ENCODE measurements around the gene LSM14B.
A peak's percentile ranks its signal among the peaks of the same experiment; 100 is the strongest.
"Not testable (repeated sequence)": the region's sequence is repeated elsewhere in the genome, so short reads cannot be mapped to it uniquely, and the experiment has no call there.

LSM14B gene

DNA sequence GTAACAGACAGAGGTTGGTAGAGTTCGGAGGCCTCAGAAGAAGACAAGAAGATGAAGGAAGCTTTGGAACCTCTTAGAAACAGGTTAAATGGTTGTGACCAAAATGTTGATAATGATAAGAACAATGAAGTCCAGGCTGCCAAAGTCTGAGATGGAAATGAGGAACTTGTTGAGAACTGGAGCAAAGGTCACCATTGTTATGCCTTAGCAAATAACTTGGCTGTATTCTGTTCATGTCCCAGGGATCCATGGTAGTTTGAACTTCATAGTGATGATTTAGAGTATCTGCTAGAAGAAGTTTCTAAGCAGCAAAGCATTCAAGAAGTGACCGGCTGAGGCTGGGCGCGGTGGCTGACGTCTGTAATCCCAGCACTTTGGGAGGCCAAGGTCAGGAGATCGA is 11.1 kb upstream of the LSM14B start:
- DNase-seq, result no peak

DNA sequence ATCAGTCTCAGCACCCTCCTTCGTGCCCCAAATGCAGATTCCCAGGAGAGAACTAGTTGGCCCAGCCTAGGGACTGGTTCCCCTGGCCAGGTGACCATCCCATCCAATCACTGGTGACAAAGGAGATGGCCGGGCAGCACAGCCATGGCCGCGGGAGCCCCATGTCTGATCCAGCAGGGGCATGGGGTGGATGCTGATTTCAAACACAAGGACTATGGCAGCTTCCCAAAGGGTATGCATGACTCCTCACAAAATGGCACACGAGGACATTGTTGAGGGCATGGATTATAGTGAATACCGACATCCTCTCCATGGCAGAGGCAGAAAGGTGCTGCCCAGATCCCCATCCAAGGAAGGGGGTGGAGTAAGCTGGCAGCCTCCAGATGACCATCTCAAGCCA is 9.9 kb upstream of the LSM14B start:
- DNase-seq, result no peak

- DNase-seq, result no peak
Measured at GRCh38 chr20:62114894-62115293, 7.4 kb upstream of the LSM14B start.

- not testable (repeated sequence) for DNase-seq
Measured at GRCh38 chr20:62115800-62116407, 6.4 kb upstream of the LSM14B start.

GRCh38 chr20:62116558-62117361 is 5.5 kb upstream of the LSM14B start:
- no peak for DNase-seq

DNA sequence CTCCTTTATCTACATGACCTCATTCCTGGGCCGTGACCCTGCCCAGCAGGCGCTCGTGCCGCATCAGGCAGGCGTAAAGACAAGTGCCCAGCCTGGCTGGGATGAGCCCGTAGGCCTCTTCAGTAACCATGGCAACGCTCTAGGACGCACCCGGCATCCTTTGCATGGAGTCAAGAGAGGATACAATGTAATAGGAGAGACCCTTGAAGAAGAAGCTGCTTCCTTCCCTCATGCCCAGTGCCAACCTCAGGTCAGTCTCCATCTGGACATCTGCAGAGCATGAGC is 5.0 kb upstream of the LSM14B start:
- no peak for DNase-seq

DNA sequence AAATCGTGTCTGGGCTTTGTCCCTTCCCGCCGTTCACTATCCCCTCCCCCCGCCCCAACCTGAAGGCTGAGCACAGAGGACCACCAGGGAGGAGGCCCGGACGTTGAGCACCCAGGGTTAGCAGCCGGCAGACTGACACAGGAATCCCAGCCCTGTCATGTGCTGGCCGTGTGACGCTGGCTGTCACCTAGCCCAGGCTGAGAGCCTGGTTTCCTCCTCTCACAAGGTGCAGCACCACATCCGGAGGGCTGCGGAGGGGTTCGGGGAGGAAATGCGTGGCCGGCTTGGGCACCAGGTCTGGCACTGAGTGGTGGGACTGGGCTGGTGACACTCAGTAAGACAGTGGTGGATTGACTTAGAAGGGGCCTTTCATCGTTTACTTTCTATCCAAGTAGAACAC is 4.6 kb upstream of the LSM14B start:
- DNase-seq, result no peak

DNA sequence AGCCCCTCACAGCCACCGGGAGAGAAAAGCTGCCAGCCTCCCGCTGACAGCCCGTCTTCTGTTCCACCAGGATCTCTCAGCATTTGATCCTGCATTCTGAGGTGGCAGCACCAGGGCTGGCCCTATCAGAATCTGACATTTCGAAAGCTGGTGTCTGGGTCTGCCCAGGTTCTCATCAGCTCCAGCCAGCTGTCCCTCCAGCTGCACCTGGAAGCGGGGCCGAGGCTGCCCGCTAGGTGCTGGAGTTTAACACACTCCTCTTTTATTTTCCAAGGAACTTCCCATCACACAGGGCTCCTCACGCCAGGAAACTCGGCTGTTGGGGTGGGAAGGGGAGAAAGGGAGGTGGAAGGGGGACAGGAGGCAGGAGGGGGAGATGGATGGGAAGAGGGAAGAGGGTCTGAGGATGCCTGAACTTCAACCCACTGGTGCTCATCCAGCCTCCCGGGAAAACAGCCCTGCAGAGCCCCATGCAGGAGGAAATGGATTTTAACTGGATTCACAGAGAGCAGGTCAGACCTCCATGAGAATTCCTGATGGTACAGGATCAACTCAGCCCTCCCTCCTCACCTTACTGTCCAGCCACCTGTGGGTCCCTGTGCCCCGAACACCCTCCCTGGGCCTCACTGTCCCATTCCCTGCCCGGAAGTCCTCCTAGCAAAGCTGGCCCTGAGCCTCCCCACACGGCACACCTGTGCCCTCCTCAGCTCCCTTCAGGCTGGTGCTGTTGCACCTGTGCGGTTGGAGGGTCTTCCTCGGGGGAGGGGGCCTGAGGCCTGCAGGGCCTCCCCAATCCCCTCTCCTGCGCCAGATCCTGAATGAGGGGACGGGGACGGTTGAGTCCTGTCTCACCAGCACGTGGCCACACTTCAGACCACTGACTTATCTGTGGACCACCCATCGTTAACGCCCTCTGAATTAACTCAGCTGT is 3.9 kb upstream of the LSM14B start:
- no peak for DNase-seq

DNA sequence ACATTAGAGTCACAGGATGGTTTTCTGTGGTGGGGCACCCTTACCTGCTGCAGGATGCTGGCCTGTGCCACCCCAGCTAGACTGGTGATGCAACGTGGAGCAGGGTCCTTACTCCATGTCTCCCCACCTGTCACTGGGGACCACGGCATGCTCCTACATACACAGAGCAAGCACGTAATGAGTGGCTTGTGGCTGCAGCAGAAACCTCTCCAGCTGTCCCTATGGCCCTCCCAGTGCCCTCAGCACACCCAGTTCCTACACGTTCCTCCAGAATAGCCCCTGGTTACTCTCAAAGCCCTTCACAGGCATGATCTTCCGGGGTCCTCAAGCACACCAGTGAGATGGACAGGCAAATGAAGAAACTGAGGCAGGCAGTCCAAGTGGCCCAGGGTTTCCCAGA is 3.2 kb upstream of the LSM14B start:
- no peak for DNase-seq

DNA sequence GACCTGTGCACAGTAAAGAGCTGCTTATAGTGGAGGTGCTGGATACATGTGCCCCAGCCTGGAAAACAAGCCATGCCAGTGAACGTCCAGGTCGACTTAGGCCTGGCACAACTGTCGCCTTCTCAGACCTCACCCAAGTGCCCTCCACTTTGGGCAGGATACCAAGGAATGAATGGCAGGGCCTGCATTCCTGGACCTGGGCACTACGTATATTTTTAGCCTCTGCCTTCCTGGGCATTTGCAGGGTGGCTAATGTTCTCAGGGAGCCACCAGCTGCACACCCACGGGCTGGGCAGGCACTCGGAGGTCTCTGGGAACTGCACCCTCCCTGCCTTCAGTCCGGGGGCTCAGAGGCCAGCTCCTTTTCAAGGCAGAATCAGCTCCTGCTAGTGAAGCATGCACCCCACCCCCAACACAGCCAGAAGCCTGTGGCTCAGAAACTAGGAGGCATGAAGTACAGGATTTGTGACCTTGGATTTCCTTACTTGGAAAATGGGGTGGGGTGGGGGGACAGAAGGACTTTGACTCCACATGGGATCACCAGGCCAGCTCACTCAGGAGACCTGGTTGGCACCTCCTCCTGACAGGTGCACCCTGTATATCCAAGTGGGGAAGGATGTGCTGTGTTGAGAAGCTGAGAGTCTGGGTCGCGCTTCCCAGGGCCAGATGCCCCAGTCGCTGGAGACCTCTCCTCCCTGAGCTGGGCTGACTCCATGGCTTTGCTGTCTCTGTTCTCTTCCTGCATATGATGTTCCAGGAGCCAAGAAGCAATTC is 2.5 kb upstream of the LSM14B start:
- no peak for DNase-seq

DNA sequence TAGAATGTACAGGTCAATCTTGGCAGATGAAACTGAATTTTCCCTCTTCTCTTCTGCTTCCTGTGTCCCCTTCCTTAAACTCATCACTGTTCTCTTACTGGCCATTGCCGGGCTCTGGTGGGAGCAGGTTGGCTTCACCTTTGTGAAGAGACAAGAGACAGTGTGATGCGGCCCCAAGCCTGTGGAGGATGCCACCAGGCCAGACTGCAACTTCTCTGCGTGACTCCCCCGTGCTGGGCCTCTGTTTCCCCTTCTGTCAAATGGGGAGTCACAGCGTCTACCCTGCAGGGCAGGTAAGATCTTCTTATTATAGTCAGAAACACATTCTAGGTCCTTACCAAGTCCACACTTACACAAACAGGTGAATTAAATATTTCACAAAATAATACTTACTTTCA is 1.9 kb upstream of the LSM14B start:
- no peak for DNase-seq

GRCh38 chr20:62120990-62121775 is 1.1 kb upstream of the LSM14B start:
- no peak for DNase-seq

GRCh38 chr20:62122654-62123449 is 577 bp downstream of the LSM14B start:
- peak; percentile 53 for DNase-seq

DNA sequence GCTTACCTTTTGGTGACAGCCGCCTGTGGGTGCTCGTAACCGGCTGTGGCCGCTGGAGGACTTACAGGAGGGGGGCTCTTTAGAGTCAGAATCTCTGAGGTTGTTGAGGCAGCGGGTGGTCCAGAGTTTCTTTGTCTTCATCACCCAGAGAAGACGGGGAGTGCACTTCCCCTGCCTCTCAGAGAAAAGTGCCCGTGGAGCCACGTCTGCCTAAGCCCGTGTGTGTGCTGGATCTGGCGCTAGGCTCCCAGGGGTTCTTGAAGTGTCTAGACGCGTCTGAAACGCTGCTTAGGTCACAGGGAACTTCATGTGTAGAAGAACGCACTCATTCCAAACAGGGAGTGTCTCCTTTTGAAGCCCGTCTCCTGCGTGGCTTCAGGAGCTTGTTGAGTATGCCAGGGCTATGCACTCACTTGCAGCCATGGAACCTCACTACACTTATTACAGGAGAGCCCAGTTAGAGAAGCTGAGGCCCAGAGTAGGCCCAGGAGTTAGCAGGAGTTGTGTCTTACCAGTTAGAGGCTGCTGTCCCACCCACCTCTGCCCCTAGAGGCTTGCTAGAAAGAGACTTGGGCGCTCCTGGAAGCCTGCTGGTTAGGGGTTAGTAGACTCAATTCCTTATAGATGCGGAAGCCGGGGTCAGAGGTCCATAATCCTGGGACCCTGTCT is 1.3 kb downstream of the LSM14B start:
- DNase-seq, result no peak

DNA sequence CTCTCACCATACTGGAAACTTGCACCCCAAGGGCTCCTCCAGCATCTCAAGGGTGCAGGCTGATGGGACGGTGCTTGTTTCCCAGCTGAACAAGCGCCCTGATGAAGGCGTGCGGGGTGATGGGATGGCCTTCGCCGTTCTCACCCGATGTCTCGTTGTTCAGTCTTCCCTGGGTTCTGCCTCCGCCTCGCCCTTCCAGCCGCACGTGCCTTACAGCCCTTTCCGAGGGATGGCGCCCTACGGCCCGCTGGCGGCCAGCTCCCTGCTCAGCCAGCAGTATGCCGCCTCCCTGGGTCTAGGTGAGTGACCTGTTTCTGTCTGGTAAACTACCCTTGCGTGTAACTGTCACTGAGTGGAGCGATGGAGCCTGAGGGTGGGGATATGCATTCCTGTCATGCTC is 3.9 kb downstream of the LSM14B start:
- no peak for DNase-seq

DNA sequence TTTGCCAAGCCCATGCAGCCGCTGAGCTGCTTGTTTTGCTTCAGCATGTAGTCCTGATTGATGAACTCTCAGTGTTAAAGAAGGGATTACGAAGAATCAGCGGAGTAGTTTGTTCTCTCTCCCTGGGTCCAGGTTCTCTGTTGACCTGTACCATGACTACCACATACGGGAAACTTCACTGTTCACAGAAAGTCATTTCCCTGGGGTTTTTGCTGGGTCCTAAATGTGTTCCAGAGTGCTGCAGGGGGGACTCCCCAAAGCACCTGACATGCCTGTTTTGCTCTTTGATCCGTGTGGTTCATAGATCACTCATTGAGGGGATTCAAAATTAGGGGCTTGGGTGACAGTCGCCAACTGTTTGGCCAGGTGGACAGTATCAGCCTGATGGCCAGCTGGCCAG is 5.5 kb downstream of the LSM14B start:
- no peak for DNase-seq

- no peak for DNase-seq
Measured at GRCh38 chr20:62128502-62128901, 6.2 kb downstream of the LSM14B start.

GRCh38 chr20:62129731-62130531 is 7.7 kb downstream of the LSM14B start:
- DNase-seq, result no peak

DNA sequence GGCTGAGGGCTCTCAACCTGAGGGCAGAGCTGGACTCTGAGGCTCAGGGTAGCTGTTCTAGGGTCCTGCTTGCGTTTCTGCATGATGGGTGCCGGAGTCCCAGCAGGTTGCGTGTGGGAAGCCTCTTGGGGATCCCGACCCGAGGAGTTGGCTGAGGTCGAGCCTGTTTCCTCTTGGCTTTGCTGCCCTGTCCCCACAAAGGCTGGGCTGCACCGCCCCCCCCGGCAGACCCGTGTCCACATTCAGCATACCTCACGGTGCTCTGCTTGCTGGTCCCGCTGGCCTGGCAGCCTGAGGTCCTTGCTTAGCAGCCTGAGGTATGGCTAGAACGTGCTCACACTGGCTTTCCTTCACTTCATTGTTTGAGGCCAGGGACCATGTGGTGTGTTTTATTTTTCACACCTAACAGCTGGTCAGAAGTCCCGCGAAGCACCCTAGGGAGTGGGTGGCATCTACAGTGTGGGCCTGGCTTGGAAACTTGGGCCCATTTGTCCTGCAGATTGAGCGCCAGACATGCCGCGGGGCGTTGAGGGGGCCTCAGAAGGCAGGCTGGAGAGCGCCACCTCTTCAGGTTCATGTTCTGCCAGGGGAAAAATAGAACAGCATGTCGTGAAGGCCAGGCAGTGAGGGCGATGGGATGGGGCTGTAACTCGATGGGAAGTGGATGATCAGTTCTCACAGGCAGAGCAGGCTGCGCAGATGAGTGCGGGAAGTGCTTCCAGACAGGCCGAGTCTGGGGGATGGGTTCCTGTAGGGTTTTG is 9.5 kb downstream of the LSM14B start:
- DNase-seq, result no peak

All from right kidney (tissue), 1 donor.